GM18526 (cell line): ENCODE data around the gene MARK1.

Source experiments
- POLR2A ChIP-seq: IDR thresholded peaks from 3 replicates; pipeline ENCODE4 v1.6.1; 2011; ENCODE audit not compliant: insufficient read length; ENCODE audit errors: extremely low read depth

MARK1 gene

DNA sequence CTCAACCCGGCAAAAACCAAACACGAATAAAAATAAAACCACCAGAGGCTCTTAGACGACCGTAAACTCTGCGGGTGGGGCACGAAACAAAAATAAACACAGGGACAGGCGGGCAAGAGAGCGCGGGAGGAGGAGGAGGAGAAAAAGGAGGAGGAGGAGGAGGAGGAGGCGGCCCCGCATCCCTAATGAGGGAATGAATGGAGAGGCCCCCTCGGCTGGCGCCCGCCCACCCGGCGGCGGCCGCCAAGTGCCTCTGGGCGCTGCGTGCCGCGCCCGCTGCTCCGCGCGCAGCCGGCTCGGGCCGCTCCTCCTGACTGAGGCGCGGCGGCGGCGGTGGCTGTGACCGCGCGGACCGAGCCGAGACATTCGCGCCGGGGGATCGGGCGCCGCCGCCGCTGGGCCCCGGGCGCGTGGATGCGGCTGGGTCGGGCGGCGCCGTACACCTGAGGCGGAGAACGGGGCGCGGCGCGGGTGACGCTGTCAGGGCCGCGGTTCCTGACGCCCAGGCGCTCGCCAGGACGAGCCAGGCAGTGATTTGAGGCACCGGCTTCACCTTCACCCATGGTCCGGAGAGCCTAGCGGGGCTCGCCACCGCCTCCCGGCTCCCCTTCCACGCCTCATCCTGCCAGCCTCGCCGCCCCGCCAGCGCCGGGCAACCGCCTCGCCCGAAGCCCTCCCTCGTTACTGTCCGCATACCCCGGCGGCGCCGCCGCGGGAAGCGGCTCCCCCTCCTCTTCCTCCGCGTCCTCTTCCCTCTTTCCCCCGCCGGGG is at the start of gene MARK1:
TSS of gene MARK1 (plus strand) at position 229 of the 771 bp plus-strand sequence. CDS start 687 bp downstream, outside the sequence.
- TF ChIP-seq POLR2A: no peak

DNA sequence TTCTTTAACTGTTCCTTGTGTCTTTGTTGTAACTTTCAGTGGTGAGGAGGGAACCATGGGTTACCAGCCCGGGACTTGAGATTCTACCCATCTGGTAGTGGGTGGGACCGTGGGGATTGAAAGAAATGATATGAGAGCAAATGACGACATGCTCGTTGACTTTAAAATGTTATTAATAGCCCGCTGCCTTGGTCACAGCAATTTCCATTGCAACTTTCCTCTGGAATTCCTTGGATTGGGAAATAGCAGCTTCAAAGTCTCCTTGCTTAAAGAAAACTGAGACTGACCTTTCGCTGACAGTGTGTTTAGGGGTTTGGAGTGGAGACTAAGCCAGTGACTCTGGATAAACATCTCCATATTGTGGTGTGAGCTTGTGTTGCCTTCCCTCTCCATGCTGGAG is 44.2 kb upstream of the MARK1 start:
- TF ChIP-seq POLR2A: no peak

DNA sequence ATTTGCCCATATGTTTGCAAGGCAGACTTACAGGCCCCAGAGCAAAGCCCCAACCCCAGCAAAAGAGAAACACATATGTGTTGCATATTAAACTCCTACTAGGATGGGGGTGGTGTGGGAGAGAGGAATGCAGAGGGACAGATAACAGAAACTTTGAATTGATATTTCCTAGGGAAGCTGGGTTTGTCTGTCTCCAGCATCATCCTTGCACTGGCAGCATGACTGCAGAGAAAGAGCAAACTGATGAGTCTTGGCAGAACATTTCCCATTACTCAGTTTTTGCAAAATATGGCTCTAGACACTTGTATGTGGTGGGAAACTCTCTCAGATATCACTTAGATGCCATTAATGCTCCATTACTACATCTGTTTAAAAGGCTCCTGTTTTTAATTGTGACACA is 43.8 kb upstream of the MARK1 start:
- TF ChIP-seq POLR2A: no peak

DNA sequence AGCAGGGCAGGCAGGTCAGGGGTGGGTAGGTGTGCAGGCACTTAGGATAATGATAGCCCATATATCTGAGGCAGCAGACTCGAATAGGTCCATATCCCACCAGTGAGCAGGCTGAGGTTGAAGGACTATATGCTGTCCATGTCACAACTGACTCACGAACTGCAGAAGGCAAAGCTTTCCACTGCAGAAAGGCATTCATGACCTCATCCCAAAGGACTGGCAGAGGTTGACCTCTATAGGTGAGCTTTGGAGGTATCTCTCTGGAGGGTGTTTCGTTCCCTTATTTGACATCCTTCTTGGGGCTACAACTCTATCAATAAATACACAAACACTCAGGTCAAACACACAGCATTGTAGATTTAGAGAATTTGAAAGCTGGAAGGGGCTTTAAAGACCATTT is 42.8 kb upstream of the MARK1 start:
- no peak for TF ChIP-seq POLR2A

DNA sequence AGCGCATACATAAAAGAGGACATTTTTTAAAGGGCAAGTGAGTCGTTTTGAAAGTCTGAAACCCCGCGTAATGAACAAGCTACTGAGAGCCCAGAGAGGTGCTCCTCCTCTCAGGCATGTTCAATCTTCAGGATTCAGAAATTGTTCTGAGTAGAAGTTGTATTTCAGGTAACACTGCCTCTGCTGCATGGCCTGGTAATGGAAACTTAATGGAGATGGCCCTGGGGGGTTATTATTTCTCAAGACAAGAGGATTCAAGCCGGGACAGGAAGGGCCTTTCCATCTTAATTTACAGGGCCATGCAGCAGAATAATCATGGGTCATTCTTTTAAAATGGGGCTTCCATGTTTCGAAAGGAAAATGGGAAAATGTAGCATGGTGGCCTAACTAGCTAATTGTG is 42.1 kb upstream of the MARK1 start:
- TF ChIP-seq POLR2A: no peak

DNA sequence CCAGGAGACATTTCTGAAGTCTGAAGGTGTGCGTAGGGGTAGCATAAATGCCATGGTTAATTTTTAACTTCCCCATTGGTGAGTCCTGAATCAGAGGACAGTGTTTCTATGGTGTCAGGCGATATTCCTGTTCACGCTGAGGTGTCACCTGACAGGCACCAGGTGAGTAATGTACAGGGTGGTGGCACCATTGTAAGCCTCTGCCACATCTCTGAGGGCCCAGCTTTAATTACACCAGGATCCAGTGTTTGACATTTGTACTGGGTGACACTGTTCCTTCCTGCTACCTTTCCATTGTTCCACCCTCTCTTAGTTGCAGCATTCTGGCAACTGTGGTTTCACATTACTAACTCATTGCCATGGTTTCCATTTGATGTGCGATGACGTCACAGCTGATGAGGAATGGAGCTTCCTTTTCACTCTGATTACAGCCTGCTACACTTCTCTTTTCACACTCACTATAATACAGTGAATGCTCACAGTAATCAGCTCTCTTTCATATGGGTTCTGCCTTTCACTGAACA is 40.6 kb upstream of the MARK1 start:
- no peak for TF ChIP-seq POLR2A

DNA sequence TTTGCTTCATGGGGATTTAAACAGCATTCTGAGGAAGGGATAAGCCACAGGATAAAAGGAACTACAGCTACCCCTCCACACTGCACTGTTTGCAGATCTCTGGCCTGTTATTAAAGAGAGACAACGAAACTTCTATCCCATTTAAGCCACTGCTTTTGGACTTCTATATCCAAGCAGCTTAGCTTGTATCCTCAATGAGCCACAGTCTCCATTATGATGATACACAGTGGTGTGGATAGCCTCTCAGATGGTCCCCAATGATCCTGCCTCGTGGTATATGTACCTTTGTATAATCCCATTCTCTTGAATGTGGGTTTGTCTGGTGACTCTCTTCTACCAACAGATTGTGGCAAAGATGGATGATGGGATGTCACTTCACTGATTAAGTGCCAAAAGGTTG is 36.0 kb upstream of the MARK1 start:
- TF ChIP-seq POLR2A: no peak

DNA sequence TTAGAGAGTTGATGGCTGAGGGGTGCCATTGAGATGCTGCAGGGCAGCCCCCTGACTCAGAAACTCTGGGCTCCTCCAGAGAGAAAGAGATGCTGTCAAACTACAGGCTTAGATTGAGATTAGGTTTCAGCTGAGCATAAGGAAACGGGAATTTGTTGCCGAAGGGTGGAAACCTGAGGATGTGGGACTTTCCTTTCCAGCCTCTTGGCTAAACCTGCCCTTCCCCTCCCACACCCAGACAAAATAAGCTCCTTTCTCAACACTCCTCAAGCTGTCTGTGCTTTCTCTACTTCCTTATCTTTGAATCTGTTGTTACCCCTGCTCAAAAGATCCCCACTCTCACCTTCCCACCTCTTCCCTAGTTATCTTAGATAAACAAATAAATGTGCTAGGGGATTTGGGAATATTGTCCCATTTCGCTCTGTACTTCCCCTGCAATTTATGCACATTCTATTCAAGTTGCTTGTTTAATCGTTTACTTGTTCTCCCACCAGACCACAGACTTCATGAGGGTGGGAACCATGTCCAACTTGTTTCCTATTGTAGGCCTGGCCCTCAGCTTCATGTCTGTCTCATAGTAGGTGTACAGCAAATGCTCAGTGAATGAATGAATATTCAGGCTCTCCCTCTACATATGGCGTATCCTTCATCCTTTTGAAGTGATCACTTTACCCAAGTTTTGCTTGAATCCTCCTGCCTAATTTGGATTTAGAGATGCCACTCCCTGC is 30.6 kb upstream of the MARK1 start:
- TF ChIP-seq POLR2A: no peak

DNA sequence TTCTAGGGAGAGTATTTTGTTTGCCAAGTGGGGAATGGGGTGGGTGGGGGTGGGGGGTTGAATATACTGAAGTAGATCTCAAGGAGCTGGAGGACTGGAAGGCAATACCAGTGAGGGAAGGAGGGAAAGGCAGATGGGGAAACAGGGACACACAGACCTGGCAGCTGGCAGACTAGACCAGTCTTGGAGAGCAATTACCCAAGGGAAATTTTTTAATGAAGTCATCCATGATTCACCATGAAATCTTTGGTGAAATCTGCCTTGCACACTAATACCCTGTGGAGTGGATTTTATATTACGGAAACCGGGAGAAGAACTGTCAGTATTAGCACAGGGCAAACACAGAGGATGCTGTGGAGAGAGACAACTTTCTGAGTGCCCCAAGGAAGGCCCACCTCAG is 29.7 kb upstream of the MARK1 start:
- TF ChIP-seq POLR2A: no peak

DNA sequence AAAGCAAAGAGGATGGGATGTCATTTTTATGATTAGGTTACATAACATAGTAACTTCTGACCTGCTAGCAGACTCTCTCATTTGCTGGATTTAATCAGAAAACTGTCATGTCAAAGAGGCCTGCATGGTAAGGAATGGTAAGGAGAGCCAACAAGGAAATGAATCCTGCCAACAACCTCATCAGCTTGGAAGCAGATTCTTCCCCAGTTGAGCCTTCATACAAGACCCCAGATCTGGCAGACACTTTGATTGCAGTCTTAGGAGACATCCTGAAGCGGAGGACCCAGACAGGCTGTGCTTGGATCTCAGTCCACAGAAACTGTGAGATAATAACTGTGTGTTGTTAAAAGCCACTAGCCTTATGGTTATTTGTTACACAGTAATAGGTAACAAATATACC is 27.6 kb upstream of the MARK1 start:
- TF ChIP-seq POLR2A: no peak

DNA sequence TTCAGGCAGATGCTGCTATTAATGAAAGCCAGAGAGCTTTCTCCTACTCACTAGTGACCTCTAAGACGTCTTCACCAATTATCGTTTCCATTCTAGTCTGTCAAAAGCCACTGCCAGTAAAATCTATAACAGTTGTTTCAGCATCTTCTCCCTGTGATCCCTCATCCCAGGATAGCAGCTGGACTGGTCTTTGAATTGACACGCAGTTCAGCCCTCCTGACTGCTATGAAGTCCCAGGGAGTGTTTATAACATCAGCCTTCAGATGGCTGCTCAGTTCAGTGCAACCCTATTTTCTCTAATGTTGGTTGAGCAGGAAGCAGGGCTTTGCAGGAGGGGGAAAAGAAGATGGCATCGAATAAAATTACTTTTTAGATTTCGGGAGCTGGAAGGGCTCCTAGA is 23.6 kb upstream of the MARK1 start:
- TF ChIP-seq POLR2A: no peak

DNA sequence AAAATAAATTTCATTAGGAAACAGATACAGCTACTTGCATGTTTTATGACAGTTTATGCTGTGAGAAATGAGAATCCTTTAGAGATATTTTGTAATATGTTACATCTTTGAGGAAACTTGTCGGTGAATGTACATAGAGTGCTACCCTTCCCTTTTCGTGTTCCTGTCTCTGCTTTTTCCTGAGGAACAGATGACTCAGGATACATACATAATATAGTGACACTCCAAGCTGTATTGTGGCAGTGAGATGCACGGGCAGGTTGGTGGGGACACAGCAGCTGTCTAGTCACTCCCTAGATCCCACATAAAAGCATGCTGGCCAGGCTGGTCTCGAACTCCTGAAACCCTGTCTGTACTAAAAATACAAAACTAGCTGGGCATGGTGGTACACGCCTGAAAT is 20.9 kb upstream of the MARK1 start:
- no peak for TF ChIP-seq POLR2A

DNA sequence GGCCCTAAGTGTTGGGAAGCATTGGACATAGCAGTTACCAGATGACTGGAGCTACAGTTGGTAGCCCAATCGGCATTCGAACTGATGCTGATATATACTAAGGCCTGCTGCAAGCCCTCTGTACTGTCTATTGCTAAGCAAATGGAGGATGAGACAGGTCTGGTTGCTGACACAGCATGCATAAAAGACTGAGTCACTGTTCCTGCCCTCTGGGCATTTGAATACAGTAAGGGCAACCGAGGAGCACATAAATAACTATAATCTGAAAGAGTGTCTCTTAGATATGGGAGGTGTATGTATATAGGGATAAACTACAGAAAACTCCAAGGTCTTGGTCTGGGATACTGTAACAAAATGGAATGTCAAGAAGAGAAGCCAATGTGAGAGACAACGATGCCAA is 16.8 kb upstream of the MARK1 start:
- no peak for TF ChIP-seq POLR2A

DNA sequence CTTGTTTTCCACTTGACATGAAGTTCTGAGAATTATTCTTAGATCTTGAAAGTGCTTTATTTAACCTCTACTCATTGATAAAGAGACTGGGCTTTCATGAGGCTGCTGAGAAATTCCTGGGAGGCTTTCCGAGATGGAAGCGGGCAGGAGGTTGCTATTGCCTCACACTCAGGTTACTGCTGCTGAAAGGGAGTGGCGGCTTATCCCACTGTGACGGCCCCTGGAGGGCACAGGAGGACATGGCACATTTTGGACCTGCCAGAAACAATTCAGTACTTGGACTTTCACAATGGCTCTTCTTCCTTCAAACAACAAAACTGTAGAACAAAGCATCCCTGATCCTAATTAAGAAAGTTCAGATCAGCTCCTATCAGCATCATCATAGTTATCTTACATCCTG is 16.2 kb upstream of the MARK1 start:
- TF ChIP-seq POLR2A: no peak

DNA sequence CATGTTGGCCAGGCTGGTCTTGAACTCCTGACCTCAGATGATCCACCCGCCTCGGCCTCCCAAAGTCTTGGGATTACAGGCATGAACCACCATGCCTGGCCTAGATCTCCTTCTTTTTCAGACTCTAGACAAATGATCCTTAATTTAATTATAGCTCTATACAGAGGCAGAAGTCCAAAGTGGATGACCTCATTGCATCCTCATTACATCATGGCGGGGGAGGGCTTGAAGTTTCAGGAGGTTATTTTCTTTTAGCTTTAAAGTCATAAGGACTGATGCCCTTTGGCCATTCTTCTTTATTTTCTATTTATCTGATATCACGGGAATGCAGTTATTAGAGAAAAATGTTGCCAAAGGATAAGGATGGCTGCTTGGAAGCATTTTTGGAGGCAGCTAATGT is 14.1 kb upstream of the MARK1 start:
- TF ChIP-seq POLR2A: no peak

DNA sequence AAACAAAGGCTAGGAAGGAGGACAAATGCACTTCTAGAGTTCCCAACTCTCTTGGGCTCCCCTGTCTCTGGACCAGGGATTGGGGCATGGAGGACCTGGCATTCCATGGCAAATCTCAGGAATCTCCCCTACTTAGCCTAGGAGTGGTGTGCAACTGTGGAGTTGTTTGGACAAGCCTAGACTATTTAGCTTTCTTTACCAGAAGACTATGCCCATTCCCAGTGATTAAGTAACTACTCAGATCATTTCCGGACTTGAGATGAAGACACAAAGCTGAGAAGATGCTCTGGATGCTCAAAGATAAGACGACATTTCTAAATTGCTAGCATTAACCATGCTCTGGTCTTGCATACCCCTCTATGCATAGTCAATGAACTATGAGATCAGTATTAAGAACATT is 13.7 kb upstream of the MARK1 start:
- no peak for TF ChIP-seq POLR2A
